Measurements from ENCODE around the gene OR9I1. TPM values are rescaled to one million over a fixed set of nuclear protein-coding genes. Genes with fewer than 3 reads are reported as not detected.

The OR9I1 gene
- total and polyA plus RNA-seq, 2 of the 13 experiments (the other 11 are each of a cell fraction or from before 2014, with no cell fraction given), result not detected

- TF ChIP-seq ZNF432 (CRISPR knock-in tag; IDR thresholded peaks at IDR 0.05; ENCODE audit: borderline replicate concordance), result no peak
- TF ChIP-seq, protein P1, sequence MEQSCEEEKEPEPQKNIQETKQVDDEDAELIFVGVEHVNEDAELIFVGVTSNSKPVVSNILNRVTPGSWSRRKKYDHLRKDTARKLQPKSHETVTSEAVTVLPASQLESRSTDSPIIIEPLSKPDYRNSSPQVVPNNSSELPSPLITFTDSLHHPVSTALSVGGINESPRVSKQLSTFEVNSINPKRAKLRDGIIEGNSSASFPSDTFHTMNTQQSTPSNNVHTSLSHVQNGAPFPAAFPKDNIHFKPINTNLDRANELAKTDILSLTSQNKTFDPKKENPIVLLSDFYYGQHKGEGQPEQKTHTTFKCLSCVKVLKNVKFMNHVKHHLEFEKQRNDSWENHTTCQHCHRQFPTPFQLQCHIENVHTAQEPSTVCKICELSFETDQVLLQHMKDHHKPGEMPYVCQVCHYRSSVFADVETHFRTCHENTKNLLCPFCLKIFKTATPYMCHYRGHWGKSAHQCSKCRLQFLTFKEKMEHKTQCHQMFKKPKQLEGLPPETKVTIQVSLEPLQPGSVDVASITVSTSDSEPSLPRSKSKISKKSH (CRISPR knock-in tag; IDR thresholded peaks at IDR 0.05; ENCODE audit: borderline replicate concordance), result no peak
- TF ChIP-seq NFYC (CRISPR knock-in tag; IDR thresholded peaks at IDR 0.05), result no peak
- TF ChIP-seq BRCA1 (CRISPR knock-in tag; IDR thresholded peaks at IDR 0.05), result no peak
- peak in 1 of 2 experiments; percentile 97; a peak in 2 of 4 replicates for TF ChIP-seq EP300 (IDR thresholded peaks at IDR 0.05; ENCODE audit: low read depth in 2 of 2, low read length in 2 of 2)
- TF ChIP-seq EP300 (CRISPR knock-in tag; IDR thresholded peaks at IDR 0.05; ENCODE audit: borderline replicate concordance), result peak; percentile 94
- no peak for TF ChIP-seq ZNF513 (CRISPR knock-in tag; conservative IDR thresholded peaks at IDR 0.05)
- no peak for TF ChIP-seq ZKSCAN5 (CRISPR knock-in tag; IDR thresholded peaks at IDR 0.05)
- peak; percentile 64; the same call in 1 of the 2 replicates for TF ChIP-seq SP5 (CRISPR knock-in tag; IDR thresholded peaks at IDR 0.05; ENCODE audit: borderline replicate concordance, low read depth)
- peak; percentile 49; the same call in 1 of the 2 replicates for TF ChIP-seq KAT8 (CRISPR knock-in tag; IDR thresholded peaks at IDR 0.05)
- no peak for TF ChIP-seq NCOA5 (CRISPR knock-in tag; IDR thresholded peaks at IDR 0.05)
- peak; percentile 50; the same call in 1 of the 2 replicates for TF ChIP-seq MYPOP (CRISPR knock-in tag; IDR thresholded peaks at IDR 0.05)
- TF ChIP-seq, protein P2, sequence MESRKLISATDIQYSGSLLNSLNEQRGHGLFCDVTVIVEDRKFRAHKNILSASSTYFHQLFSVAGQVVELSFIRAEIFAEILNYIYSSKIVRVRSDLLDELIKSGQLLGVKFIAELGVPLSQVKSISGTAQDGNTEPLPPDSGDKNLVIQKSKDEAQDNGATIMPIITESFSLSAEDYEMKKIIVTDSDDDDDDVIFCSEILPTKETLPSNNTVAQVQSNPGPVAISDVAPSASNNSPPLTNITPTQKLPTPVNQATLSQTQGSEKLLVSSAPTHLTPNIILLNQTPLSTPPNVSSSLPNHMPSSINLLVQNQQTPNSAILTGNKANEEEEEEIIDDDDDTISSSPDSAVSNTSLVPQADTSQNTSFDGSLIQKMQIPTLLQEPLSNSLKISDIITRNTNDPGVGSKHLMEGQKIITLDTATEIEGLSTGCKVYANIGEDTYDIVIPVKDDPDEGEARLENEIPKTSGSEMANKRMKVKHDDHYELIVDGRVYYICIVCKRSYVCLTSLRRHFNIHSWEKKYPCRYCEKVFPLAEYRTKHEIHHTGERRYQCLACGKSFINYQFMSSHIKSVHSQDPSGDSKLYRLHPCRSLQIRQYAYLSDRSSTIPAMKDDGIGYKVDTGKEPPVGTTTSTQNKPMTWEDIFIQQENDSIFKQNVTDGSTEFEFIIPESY (CRISPR knock-in tag; IDR thresholded peaks at IDR 0.05), result no peak
- TF ChIP-seq ZNF296 (CRISPR knock-in tag; conservative IDR thresholded peaks at IDR 0.05), result no peak
- TF ChIP-seq ZNF234 (CRISPR knock-in tag; conservative IDR thresholded peaks at IDR 0.05), result no peak
- TF ChIP-seq KAT2B (IDR thresholded peaks at IDR 0.05; ENCODE audit: borderline replicate concordance, low read depth, low read length), result no peak
- TF ChIP-seq, protein P3, sequence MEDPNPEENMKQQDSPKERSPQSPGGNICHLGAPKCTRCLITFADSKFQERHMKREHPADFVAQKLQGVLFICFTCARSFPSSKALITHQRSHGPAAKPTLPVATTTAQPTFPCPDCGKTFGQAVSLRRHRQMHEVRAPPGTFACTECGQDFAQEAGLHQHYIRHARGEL (CRISPR knock-in tag; IDR thresholded peaks at IDR 0.05), result no peak
- TF ChIP-seq CREB1 (IDR thresholded peaks at IDR 0.05), result no peak
- peak; percentile 74 for TF ChIP-seq CREB1 (CRISPR knock-in tag; IDR thresholded peaks at IDR 0.05)
- TF ChIP-seq, protein P4, sequence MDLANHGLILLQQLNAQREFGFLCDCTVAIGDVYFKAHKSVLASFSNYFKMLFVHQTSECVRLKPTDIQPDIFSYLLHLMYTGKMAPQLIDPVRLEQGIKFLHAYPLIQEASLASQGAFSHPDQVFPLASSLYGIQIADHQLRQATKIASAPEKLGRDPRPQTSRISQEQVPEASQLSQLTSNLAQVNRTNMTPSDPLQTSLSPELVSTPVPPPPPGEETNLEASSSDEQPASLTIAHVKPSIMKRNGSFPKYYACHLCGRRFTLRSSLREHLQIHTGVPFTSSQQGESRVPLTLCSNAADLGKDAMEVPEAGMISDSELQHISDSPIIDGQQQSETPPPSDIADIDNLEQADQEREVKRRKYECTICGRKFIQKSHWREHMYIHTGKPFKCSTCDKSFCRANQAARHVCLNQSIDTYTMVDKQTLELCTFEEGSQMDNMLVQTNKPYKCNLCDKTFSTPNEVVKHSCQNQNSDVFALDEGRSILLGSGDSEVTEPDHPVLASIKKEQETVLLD (CRISPR knock-in tag; IDR thresholded peaks at IDR 0.05; ENCODE audit: low read depth), result peak; percentile 56
- no peak for TF ChIP-seq PCBP2 (optimal IDR thresholded peaks at IDR 0.05; ENCODE audit: low read depth, low read length, poor library complexity, severe bottlenecking)
- TF ChIP-seq PAX8 (CRISPR knock-in tag; IDR thresholded peaks at IDR 0.05; ENCODE audit: borderline replicate concordance), result no peak
- peak; percentile 44; the same call in 1 of the 2 replicates for TF ChIP-seq ARNTL (CRISPR knock-in tag; IDR thresholded peaks at IDR 0.05)
Observed at GRCh38 chr11:58165504-58166106, 40.3 kb upstream of the OR9I1 start (continued).
